Endothelial cell of umbilical vein (primary cell): Measurements from ENCODE around the gene MAMDC2. TPM values are rescaled to one million over a fixed set of nuclear protein-coding genes. Genes with fewer than 3 reads are reported as not detected.

ENCODE experiments used
- BruUV-seq: library from RNA; stranded (reverse); fragments of 400-500 nt; replicated peaks from 2 replicates; lab custom pipeline; 2021; lab: Mats Ljungman, UMichigan
- CTCF ChIA-PET: fragments of 300-600, 350-600 bp; sonication (Branson Sonifier 250); formaldehyde crosslinking; loops from one replicate; lab custom pipeline; 2021; ENCODE audit warnings: antibody characterized with exemption, inconsistent platforms; lab: Charles Lee
- POLR2A ChIA-PET: fragments of 300-600, 350-600 bp; sonication (Branson Sonifier 250); formaldehyde crosslinking; loops from one replicate; lab custom pipeline; 2021; ENCODE audit warnings: antibody characterized with exemption, inconsistent platforms; lab: Charles Lee
- DNase-seq: peaks from one replicate; pipeline ENCODE4 v3.0.0-alpha.2; 2011; ENCODE audit warnings: low read depth, low spot score
- FAIRE-seq: peaks from 2 replicates; lab custom pipeline; 2011; peaks lifted over from hg19 to GRCh38; lab: Jason Lieb, UNC
- H2AFZ ChIP-seq: 2 replicates; pipeline ENCODE4 v1.6.0; 2012; ENCODE audit warnings: low read depth, low read length, control low read depth, inconsistent platforms
- H3K27ac ChIP-seq: 2 replicates; pipeline ENCODE4 v1.5.1; 2011; ENCODE audit warnings: low read depth, mild to moderate bottlenecking, control low read depth, low read length, moderate library complexity; ENCODE audit not compliant: insufficient read depth
- H3K27me3 ChIP-seq, 2 experiments: 2 replicates each; pipeline versions ENCODE4 v1.6.0 to v1.6.1; 2011; ENCODE audit warnings: low read length in 2 of 2, mixed read lengths in 1 of 2; ENCODE audit not compliant: control insufficient read depth in 2 of 2, insufficient read depth in 2 of 2
- H3K36me3 ChIP-seq, 2 experiments: 2 replicates in 1 of 2; 3 replicates in 1 of 2; pipeline ENCODE4 v1.5.1; 2011; ENCODE audit warnings: low read length in 2 of 2, mild to moderate bottlenecking in 1 of 2, moderate library complexity in 1 of 2; ENCODE audit not compliant: control insufficient read depth in 2 of 2, insufficient read depth in 2 of 2; ENCODE audit errors: extremely low read depth in 1 of 2
- H3K4me1 ChIP-seq: 3 replicates; pipeline ENCODE4 v1.5.1; 2011; ENCODE audit warnings: mild to moderate bottlenecking, low read length; ENCODE audit not compliant: control insufficient read depth, insufficient read depth; ENCODE audit errors: extremely low read depth
- H3K4me2 ChIP-seq: 2 replicates; pipeline ENCODE4 v1.6.1; 2011; ENCODE audit warnings: low read length, control low read depth, mixed read lengths; ENCODE audit not compliant: insufficient read depth
- H3K4me3 ChIP-seq, 3 experiments: fragments of 200-600 bp in 1 of 3; sonication (generic), shearing (Covaris generic) in 1 of 3; replicated peaks in 1 of 3; 2 replicates each; pipeline ENCODE4 v1.5.1; 2011 to 2016; ENCODE audit warnings: control low read depth in 3 of 3, low read length in 3 of 3, mild to moderate bottlenecking in 2 of 3, inconsistent platforms in 1 of 3, low read depth in 1 of 3, moderate library complexity in 1 of 3; ENCODE audit not compliant: insufficient read depth in 1 of 3
- H3K79me2 ChIP-seq: 2 replicates; pipeline ENCODE4 v1.6.0; 2012; ENCODE audit warnings: low read length, inconsistent platforms; ENCODE audit not compliant: control insufficient read depth, insufficient read depth
- H3K9ac ChIP-seq: replicated peaks from 2 replicates; pipeline ENCODE3; 2011; ENCODE audit warnings: low read length, control low read depth; ENCODE audit not compliant: insufficient read depth; ENCODE audit errors: extremely low read depth
- H3K9me1 ChIP-seq: replicated peaks from 3 replicates; pipeline ENCODE4 v1.6.0; 2011; ENCODE audit warnings: mild to moderate bottlenecking, low read length; ENCODE audit not compliant: control insufficient read depth, insufficient read depth; ENCODE audit errors: extremely low read depth
- H3K9me3 ChIP-seq: replicated peaks from 2 replicates; pipeline ENCODE4 v1.5.1; 2012; ENCODE audit warnings: low read length, inconsistent platforms; ENCODE audit not compliant: control insufficient read depth, insufficient read depth
- H4K20me1 ChIP-seq: replicated peaks from 2 replicates; pipeline ENCODE3; 2011; ENCODE audit warnings: mild to moderate bottlenecking, low read length; ENCODE audit not compliant: control insufficient read depth, insufficient read depth; ENCODE audit errors: extremely low read depth
- EZH2 ChIP-seq: IDR thresholded peaks from 2 replicates; pipeline ENCODE4 v1.6.1; 2012; ENCODE audit warnings: borderline replicate concordance, low read depth, mild to moderate bottlenecking, moderate library complexity, low read length, inconsistent platforms; ENCODE audit not compliant: severe bottlenecking
- FOS ChIP-seq: IDR thresholded peaks from 2 replicates; pipeline ENCODE4 v1.6.1; 2011; ENCODE audit warnings: mild to moderate bottlenecking, low read length, moderate library complexity, borderline replicate concordance; ENCODE audit not compliant: insufficient read depth
- GATA2 ChIP-seq: IDR thresholded peaks from 2 replicates; pipeline ENCODE4 v1.7.0; 2011; ENCODE audit warnings: low read depth, mild to moderate bottlenecking, moderate library complexity, mixed read lengths, low read length; ENCODE audit not compliant: insufficient read length, insufficient read depth
- JUN ChIP-seq: IDR thresholded peaks from 2 replicates; pipeline ENCODE4 v1.6.1; 2011; ENCODE audit warnings: borderline replicate concordance, low read depth; ENCODE audit not compliant: insufficient read length, insufficient read depth
- MYC ChIP-seq: IDR thresholded peaks from one replicate; pipeline ENCODE4 v1.6.1; 2011; ENCODE audit warnings: mild to moderate bottlenecking, low read depth, low read length
- POLR2A ChIP-seq: IDR thresholded peaks from 2 replicates; pipeline ENCODE4 v1.6.1; 2012; ENCODE audit warnings: low read depth, mild to moderate bottlenecking, control low read depth, low read length
- POLR2AphosphoS5 ChIP-seq: IDR thresholded peaks from 2 replicates; pipeline ENCODE4 v1.6.1; 2012; ENCODE audit warnings: low read depth, mild to moderate bottlenecking, control low read depth, low read length, moderate library complexity; ENCODE audit not compliant: insufficient read depth
- dilution Hi-C: fragments of 300-500 bp; cut with MboI; formaldehyde crosslinking; loops from one replicate; pipeline ENCODE4 v1.15.0; 2019; ENCODE audit warnings: low sequenced_read_pairs; ENCODE audit not compliant: extremely low pct_ligation_motif_present
- intact Hi-C: fragments of 100-400 bp; cut with micrococcal nuclease; formaldehyde crosslinking; loops from one replicate; pipeline ENCODE4 v1.10.0; 2022
- polyA plus RNA-seq, 4 experiments: library from polyadenylated mRNA; depleted of rRNA in 3 of 4; stranded (reverse) in 3 of 4; unstranded in 1 of 4; fragments of >200 nt; gene quantifications; 2 replicates each; pipeline versions ENCODE4 v1.2.1 to v1.2.3, GENCODE V29; 2011 to 2012; ENCODE audit warnings: missing spikeins in 1 of 4
- total RNA-seq: library from RNA; stranded (reverse); gene quantifications from 2 replicates; pipeline ENCODE4 v1.2.3, GENCODE V29; 2021
- TF ChIP-seq, protein P1 (sequence below): IDR thresholded peaks from 2 replicates; pipeline ENCODE4 v1.6.1; 2011; ENCODE audit not compliant: insufficient read depth, insufficient read length
- TF ChIP-seq, protein P2 (sequence below), 2 donors: IDR thresholded peaks; 1 replicate in 1 of 2; 2 replicates in 1 of 2; pipeline ENCODE4 v1.5.1; 2011; ENCODE audit warnings: low read length in 2 of 2, mild to moderate bottlenecking in 2 of 2, moderate library complexity in 2 of 2, control low read depth in 1 of 2, inconsistent platforms in 1 of 2, low read depth in 1 of 2; ENCODE audit not compliant: insufficient read depth in 1 of 2; ENCODE audit errors: extremely low read depth in 1 of 2

Gene MAMDC2
- total and polyA plus RNA-seq, 2 donors (not counting 3 experiments of a cell fraction or from before 2014, with no cell fraction given) = 0.60 to 1.1 TPM

DNA sequence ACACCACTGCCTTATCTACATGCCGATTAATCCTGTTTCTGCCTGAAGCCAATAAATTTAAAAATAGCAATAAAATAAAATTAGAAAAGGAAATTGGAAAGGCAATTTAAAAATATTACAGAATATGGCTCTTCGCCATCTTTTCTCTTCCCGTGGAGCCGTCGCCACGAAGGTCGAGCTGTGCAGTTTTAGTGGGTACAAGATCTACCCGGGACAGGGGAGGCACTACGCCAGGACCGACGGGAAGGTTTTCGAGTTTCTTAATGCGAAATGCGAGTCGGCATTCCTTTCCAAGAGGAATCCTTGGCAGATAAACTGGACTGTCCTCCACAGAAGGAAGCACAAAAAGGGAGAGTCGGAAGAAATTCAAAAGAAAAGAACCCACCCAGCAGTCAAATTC, 173.4 kb downstream of the MAMDC2 start:
- Histone ChIP-seq H3K36me3 (no peaks in the 10 kb centered on the region), H3K4me2 (no peak overlapping the region), H3K9me3 (no peaks in the 10 kb centered on the region), H3K27ac (no peak overlapping the region), H3K27me3 (no peaks in the 10 kb centered on the region), H2AFZ (no peak overlapping the region), H3K9me1 (no peaks in the 10 kb centered on the region), H4K20me1 (no peaks in the 10 kb centered on the region), H3K4me3 (no peak overlapping the region), H3K79me2 (no peaks in the 10 kb centered on the region), H3K4me1 (no peaks in the 10 kb centered on the region), H3K9ac (no peak overlapping the region)
- TF ChIP-seq FOS (no peak), POLR2AphosphoS5 (no peak), EZH2 (no peak), JUN (no peak), MYC (no peak), GATA2 (no peak), POLR2A (no peak)
- TF ChIP-seq, protein P1, sequence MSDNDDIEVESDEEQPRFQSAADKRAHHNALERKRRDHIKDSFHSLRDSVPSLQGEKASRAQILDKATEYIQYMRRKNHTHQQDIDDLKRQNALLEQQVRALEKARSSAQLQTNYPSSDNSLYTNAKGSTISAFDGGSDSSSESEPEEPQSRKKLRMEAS = no peak
- TF ChIP-seq, protein P2, sequence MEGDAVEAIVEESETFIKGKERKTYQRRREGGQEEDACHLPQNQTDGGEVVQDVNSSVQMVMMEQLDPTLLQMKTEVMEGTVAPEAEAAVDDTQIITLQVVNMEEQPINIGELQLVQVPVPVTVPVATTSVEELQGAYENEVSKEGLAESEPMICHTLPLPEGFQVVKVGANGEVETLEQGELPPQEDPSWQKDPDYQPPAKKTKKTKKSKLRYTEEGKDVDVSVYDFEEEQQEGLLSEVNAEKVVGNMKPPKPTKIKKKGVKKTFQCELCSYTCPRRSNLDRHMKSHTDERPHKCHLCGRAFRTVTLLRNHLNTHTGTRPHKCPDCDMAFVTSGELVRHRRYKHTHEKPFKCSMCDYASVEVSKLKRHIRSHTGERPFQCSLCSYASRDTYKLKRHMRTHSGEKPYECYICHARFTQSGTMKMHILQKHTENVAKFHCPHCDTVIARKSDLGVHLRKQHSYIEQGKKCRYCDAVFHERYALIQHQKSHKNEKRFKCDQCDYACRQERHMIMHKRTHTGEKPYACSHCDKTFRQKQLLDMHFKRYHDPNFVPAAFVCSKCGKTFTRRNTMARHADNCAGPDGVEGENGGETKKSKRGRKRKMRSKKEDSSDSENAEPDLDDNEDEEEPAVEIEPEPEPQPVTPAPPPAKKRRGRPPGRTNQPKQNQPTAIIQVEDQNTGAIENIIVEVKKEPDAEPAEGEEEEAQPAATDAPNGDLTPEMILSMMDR (IDR thresholded peaks at IDR 0.05; ENCODE audit: extremely low read depth in 1 of 2, insufficient read depth in 1 of 2, low read depth in 1 of 2, low read length in 2 of 2) = no peak
- intact Hi-C loops = no loop called here
- dilution Hi-C loops = no loop called here
- ChIA-PET POLR2A (no interaction called here), CTCF (no interaction called here)
- no peak for FAIRE-seq
- BruUV-seq = no TSS peak
- DNase-seq = no peak
